PC-9 (cell line): ENCODE results near the gene KISS1R. TPM values are rescaled to one million over a fixed set of nuclear protein-coding genes. Genes with fewer than 3 reads are reported as not detected.

Source experiments
- BruUV-seq: library from RNA; stranded (reverse); fragments of 400-500 nt; replicated peaks from 2 replicates; lab custom pipeline; 2021; lab: Mats Ljungman, UMichigan
- CTCF ChIA-PET: fragments of 300-600 bp; sonication (Branson Sonifier 250); formaldehyde crosslinking; loops from one replicate; lab custom pipeline; 2022; ENCODE audit warnings: antibody characterized with exemption; lab: Charles Lee
- POLR2A ChIA-PET: fragments of 300-600 bp; sonication (Branson Sonifier 250); formaldehyde crosslinking; loops from one replicate; lab custom pipeline; 2022; ENCODE audit warnings: antibody characterized with exemption; ENCODE audit not compliant: unreplicated experiment; lab: Charles Lee
- DNase-seq, 2 experiments: peaks; one replicate each; pipeline versions ENCODE4 v3.0.0 to v3.0.0-alpha.2; 2015 to 2022; ENCODE audit warnings: mixed read lengths in 1 of 2
- H2AFZ ChIP-seq: fragments of 200-600 bp; sonication (generic); 2 replicates; pipeline ENCODE4 v1.8.1; 2017; ENCODE audit warnings: antibody characterized with exemption
- H3F3A ChIP-seq: fragments of 200-600 bp; sonication (generic); 2 replicates; pipeline ENCODE4 v1.8.1; 2017; ENCODE audit warnings: antibody characterized with exemption, mild to moderate bottlenecking, low read depth; ENCODE audit not compliant: insufficient read depth
- H3K27ac ChIP-seq: fragments of 200-600 bp; sonication (generic); 2 replicates; pipeline ENCODE4 v1.6.1; 2016; ENCODE audit warnings: mixed run types
- H3K27me3 ChIP-seq: fragments of 200-600 bp; sonication (generic); 2 replicates; pipeline ENCODE4 v1.6.1; 2016; ENCODE audit warnings: low read depth, mixed run types; ENCODE audit not compliant: insufficient read depth
- H3K36me3 ChIP-seq: fragments of 200-600 bp; sonication (generic); 2 replicates; pipeline ENCODE4 v1.6.1; 2016; ENCODE audit warnings: low read depth, mixed run types
- H3K4me1 ChIP-seq: fragments of 200-600 bp; sonication (generic); replicated peaks from 2 replicates; pipeline ENCODE4 v1.6.1; 2016; ENCODE audit warnings: mixed run types; ENCODE audit not compliant: insufficient read depth
- H3K4me2 ChIP-seq: fragments of 200-600 bp; sonication (generic); 2 replicates; pipeline ENCODE4 v1.6.1; 2017; ENCODE audit warnings: mixed run types
- H3K4me3 ChIP-seq: fragments of 200-600 bp; sonication (generic); 2 replicates; pipeline ENCODE4 v1.6.1; 2016; ENCODE audit warnings: mixed run types
- H3K79me2 ChIP-seq: fragments of 200-600 bp; sonication (generic); 2 replicates; pipeline ENCODE4 v1.6.1; 2017; ENCODE audit warnings: low read depth, mixed run types
- H3K9me2 ChIP-seq: fragments of 200-600 bp; sonication (generic); 2 replicates; pipeline ENCODE4 v1.8.1; 2017; ENCODE audit warnings: mild to moderate bottlenecking; ENCODE audit not compliant: insufficient read depth
- H3K9me3 ChIP-seq: fragments of 200-600 bp; sonication (generic); 2 replicates; pipeline ENCODE4 v1.8.1; 2016; ENCODE audit warnings: low read depth; ENCODE audit not compliant: insufficient read depth
- H4K20me1 ChIP-seq: fragments of 200-600 bp; sonication (generic); 2 replicates; pipeline ENCODE4 v1.8.1; 2017; ENCODE audit not compliant: insufficient read depth
- EZH2 ChIP-seq: fragments of 200-600 bp; sonication (generic); IDR thresholded peaks from 2 replicates; pipeline ENCODE4 v1.8.0; 2017; ENCODE audit warnings: antibody characterized with exemption, low read depth
- intact Hi-C: fragments of 100-400 bp; cut with micrococcal nuclease; formaldehyde crosslinking; loops from one replicate; pipeline ENCODE4 v1.10.0; 2022; ENCODE audit not compliant: unreplicated experiment
- total RNA-seq: library from RNA; stranded (reverse); gene quantifications from 2 replicates; pipeline ENCODE4 v1.2.3, GENCODE V29; 2021
- TF ChIP-seq, protein P1 (sequence below): fragments of 200-600 bp; sonication (generic); conservative IDR thresholded peaks from 2 replicates; pipeline ENCODE4 v1.6.1; 2017; ENCODE audit warnings: mixed run types, antibody characterized with exemption, mild to moderate bottlenecking, moderate library complexity

The KISS1R gene
- total RNA-seq, 1 experiment from 2014 or later = not detected

GRCh38 chr19:899336-900042 lies 17.6 kb upstream of the KISS1R start:
- DNase-seq = no peak
- Histone ChIP-seq H3K9me3 (no peaks in the 10 kb centered on the region), H2AFZ (no peak overlapping the region), H3K4me2 (no peak overlapping the region), H3K27me3 (no peaks in the 10 kb centered on the region), H3K4me1 (no peaks in the 10 kb centered on the region), H3K79me2 (peaks cover 2% of the 10 kb centered on the region; the same call in 1 of the 2 replicates), H3F3A (peaks cover 8% of the 10 kb centered on the region; the same call in 1 of the 2 replicates), H4K20me1 (peaks cover 27% of the 10 kb centered on the region), H3K27ac (no peak overlapping the region), H3K4me3 (no peak overlapping the region), H3K36me3 (no peaks in the 10 kb centered on the region), H3K9me2 (no peaks in the 10 kb centered on the region)
- CTCF ChIA-PET = no interaction called here
- TF ChIP-seq EZH2 = no peak
- TF ChIP-seq, protein P1, sequence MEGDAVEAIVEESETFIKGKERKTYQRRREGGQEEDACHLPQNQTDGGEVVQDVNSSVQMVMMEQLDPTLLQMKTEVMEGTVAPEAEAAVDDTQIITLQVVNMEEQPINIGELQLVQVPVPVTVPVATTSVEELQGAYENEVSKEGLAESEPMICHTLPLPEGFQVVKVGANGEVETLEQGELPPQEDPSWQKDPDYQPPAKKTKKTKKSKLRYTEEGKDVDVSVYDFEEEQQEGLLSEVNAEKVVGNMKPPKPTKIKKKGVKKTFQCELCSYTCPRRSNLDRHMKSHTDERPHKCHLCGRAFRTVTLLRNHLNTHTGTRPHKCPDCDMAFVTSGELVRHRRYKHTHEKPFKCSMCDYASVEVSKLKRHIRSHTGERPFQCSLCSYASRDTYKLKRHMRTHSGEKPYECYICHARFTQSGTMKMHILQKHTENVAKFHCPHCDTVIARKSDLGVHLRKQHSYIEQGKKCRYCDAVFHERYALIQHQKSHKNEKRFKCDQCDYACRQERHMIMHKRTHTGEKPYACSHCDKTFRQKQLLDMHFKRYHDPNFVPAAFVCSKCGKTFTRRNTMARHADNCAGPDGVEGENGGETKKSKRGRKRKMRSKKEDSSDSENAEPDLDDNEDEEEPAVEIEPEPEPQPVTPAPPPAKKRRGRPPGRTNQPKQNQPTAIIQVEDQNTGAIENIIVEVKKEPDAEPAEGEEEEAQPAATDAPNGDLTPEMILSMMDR = no peak
- BruUV-seq = no TSS peak
- intact Hi-C loops = no loop called here
- POLR2A ChIA-PET = no interaction called here

DNA sequence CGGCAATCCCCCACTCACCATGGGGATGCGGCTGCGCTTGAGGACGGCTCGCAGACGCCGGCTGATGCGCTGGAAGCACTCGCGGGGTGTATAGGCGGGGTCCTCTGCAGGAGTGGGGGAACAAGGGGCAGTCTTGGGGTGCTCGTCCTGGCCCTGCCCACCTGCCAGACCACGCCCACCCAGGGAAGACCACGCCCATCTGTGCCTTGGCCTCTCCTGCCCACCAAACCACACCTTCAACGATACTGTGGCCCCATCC lies 17.2 kb upstream of the KISS1R start:
- no peak for DNase-seq
- Histone ChIP-seq H3K4me3 (no peak overlapping the region), H3K4me1 (no peaks in the 10 kb centered on the region), H4K20me1 (peaks cover 31% of the 10 kb centered on the region), H3K27ac (no peak overlapping the region), H2AFZ (no peak overlapping the region), H3K9me2 (no peaks in the 10 kb centered on the region), H3F3A (0 out of 2 replicates have a peak, but pooled peaks cover 3% of the 10 kb centered on the region), H3K27me3 (no peaks in the 10 kb centered on the region), H3K9me3 (no peaks in the 10 kb centered on the region), H3K4me2 (no peak overlapping the region), H3K79me2 (peaks cover 6% of the 10 kb centered on the region; the same call in 1 of the 2 replicates), H3K36me3 (no peaks in the 10 kb centered on the region)
- POLR2A ChIA-PET = no interaction called here
- no TSS peak for BruUV-seq
- CTCF ChIA-PET = no interaction called here
- TF ChIP-seq, protein P1 = no peak
- TF ChIP-seq EZH2 = no peak
- intact Hi-C loops = no loop called here

GRCh38 chr19:900302-901111 lies 16.6 kb upstream of the KISS1R start:
- TF ChIP-seq, protein P1 = no peak
- TF ChIP-seq EZH2 = no peak
- no TSS peak for BruUV-seq
- Histone ChIP-seq H3K4me2 (no peak overlapping the region), H2AFZ (no peak overlapping the region), H3K9me3 (no peaks in the 10 kb centered on the region), H3K4me3 (no peak overlapping the region), H3K36me3 (no peaks in the 10 kb centered on the region), H3K27ac (no peak overlapping the region), H4K20me1 (peaks cover 36% of the 10 kb centered on the region), H3K4me1 (no peaks in the 10 kb centered on the region), H3K9me2 (no peaks in the 10 kb centered on the region), H3K79me2 (peaks cover 6% of the 10 kb centered on the region; the same call in 1 of the 2 replicates), H3F3A (0 out of 2 replicates have a peak, but pooled peaks cover 3% of the 10 kb centered on the region), H3K27me3 (no peaks in the 10 kb centered on the region)
- no peak for DNase-seq
- ChIA-PET POLR2A (no interaction called here), CTCF (no interaction called here)
- intact Hi-C loops = no loop called here
